AG20443 (cell line): ENCODE data around the gene ZCWPW1.
"Not testable (repeated sequence)": the region's sequence is repeated elsewhere in the genome, so short reads cannot be mapped to it uniquely, and the experiment has no call there.

ENCODE experiments used
- DNase-seq: peaks from one replicate; pipeline ENCODE4 v3.0.0; 2012; ENCODE audit warnings: low spot score, mixed read lengths

ZCWPW1 gene

GRCh38 chr7:100373261-100373831 is 55.2 kb downstream of the ZCWPW1 start, which contains the start of gene PILRA:
TSS of gene PILRA (plus strand) at chr7:100373487. CDS start at chr7:100373657, 170 bp downstream.
- DNase-seq: peak; percentile 71

- no peak for DNase-seq
These were observed 55.8 kb downstream of the ZCWPW1 start for GRCh38 chr7:100372694-100373093.

- DNase-seq: peak; percentile 62
These were observed 56.2 kb downstream of the ZCWPW1 start for GRCh38 chr7:100372256-100372655.

- DNase-seq: no peak
These were observed 56.8 kb downstream of the ZCWPW1 start for GRCh38 chr7:100371561-100372171.

GRCh38 chr7:100370746-100371145 is 57.8 kb downstream of the ZCWPW1 start:
- DNase-seq: no peak

DNA sequence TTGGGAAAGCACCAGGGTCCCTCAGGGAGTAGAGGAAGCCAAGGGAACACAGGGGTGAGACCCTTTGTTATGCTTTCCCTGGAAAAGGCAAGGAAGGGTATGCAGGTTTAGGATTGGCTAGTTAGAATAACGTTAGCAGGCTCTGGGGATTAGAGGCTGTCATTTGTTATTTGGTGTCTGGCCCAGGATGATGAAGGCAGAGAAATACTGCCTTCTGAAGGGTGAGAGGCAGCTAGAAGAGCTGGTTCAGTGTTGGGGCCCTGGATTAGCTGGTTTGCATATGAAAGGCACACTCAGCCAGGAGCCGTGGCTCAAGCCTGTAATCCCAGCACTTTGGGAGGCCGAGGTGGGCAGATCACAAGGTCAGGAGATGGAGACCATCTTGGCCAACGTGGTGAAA is 58.2 kb downstream of the ZCWPW1 start:
- DNase-seq: no peak

DNA sequence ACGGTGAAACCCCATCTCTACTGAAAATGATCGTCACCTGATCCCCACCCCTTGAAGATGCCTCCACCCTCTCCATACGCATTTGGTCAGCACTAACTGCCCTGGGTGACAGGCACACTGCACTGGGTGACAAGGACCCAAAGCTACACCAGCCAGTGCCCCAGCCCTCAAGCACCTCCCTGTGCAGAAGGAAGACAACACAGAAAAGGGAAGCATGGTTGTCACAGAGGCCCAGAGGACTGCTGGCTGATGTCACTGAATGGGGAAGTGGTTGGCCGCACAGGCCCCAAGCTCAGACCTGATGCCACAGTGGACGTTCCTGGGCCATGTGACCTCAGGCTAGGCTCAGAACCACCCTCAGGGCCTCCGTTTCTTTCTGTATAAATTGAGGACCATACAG is 59.4 kb downstream of the ZCWPW1 start:
- DNase-seq: no peak

GRCh38 chr7:100367676-100368613 is 60.6 kb downstream of the ZCWPW1 start:
- DNase-seq: no peak

GRCh38 chr7:100367251-100367620 is 61.3 kb downstream of the ZCWPW1 start:
- no peak for DNase-seq

DNA sequence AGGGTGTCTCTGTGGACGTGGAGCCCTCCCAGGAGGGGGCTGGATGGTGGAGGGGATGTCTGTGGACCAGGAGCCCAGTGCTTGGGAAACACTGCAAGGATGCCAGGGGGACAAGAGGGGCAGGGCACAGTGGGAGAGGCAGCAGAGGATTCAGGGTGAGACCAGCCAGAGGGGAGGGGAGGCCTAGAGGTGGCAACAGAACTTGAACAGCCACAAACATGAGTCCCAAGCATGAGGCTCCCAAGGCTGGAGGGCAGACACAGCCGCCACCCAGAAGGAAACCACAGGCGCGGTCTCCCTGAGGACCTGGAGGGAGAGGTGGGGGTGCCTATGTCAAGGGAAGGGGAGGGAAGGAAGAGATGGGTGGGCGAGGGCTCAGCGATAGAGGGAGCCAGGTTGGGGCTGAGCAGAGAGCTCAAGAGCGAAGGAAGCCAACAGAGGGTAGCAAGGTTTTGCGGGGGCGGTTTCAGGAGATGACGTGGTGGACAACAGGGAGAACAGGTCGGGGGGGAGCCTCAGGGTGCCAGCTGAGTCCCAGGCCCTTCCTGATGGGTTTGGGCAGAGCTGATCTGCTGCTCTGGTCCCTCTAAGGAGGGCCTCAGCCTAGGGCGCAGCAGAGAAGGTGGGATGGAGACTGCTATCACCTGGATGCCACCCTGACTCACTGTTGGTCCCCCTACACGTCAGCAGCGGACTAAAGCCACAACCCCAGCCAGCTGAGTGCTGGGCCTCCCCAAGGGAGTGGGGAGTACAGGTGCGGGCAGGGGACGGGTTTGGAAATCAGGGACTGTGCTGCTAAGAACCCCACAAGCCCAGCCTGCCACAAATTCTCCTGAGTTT is 61.9 kb downstream of the ZCWPW1 start:
- no peak for DNase-seq

DNA sequence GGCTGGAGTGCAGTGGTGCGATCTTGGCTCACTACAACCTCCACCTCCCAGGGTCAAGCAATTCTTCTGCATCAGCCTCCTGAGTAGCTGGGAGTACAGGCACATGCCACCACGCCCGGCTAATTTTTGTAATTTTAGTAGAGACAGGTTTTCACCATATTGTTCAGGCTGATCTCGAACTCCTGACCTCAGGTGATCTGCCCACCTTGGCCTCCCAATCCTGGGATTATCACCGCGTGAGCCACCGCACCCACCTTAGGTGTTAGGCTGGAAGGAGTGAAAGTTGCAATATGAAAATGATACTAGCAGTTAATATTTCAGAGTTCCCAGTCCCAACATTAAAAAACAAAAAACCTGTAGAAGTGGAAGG is 62.5 kb downstream of the ZCWPW1 start:
- not testable (repeated sequence) for DNase-seq

DNA sequence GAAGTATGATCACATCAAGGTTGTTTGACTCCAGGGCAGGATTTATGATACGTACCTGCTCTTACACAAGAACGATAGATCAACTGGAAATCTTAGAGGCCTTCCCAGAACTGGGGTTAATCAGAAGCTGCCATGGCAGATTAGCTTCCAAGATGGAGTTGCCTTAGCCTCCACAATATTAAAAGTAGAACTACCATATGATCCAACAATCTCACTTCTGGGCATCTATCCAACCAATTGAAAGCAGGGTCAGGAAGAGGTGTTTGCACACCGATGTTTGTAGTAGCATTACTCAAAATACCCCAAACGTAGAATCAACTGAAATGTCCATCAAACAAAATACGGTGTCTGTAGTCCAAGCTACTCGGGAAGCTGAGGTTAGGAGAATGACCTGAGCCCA is 64.0 kb downstream of the ZCWPW1 start:
- no peak for DNase-seq

GRCh38 chr7:100363797-100364196 is 64.7 kb downstream of the ZCWPW1 start:
- DNase-seq: not testable (repeated sequence)

- DNase-seq: no peak
These were observed 65.4 kb downstream of the ZCWPW1 start for GRCh38 chr7:100363098-100363497.

GRCh38 chr7:100360135-100360854 is 68.2 kb downstream of the ZCWPW1 start:
- DNase-seq: no peak

DNA sequence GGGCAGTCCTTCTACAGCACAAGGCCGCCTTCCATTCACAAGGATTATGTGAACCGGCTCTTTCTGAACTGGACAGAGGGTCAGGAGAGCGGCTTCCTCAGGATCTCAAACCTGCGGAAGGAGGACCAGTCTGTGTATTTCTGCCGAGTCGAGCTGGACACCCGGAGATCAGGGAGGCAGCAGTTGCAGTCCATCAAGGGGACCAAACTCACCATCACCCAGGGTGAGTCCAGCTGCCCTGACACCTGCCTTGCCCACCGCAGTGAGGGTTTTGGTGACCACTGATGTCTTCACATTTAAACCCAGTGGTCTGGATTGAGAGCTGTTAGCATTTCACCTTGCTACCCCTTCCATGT is 69.7 kb downstream of the ZCWPW1 start:
- DNase-seq: no peak

DNA sequence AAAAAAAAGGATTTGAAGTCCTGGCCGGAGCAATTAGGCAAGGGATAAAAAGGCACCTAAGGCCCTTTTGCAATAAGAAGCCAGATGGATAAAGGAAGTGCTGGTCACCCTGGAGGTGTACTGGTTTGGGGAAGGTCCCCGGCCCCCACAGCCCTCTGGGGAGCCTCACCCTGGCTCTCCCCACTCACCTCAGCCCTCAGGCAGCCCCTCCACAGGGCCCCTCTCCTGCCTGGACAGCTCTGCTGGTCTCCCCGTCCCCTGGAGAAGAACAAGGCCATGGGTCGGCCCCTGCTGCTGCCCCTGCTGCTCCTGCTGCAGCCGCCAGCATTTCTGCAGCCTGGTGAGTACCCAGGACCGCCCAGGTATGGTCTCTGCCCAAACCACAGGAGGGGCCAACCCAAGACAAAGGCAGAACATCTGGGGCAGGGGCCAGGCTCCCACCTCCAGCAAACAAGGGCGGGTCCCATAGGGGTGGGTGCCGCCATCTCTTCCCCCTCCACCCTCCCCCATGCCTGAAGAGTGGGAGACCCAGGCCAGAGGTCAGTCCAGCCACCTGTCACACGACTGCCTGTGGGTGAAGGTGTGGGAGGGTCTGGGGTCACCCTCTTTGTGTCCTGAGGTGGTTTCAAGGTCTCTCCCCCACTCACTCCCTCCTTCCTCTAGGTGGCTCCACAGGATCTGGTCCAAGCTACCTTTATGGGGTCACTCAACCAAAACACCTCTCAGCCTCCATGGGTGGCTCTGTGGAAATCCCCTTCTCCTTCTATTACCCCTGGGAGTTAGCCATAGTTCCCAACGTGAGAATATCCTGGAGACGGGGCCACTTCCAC is 70.3 kb downstream of the ZCWPW1 start, which contains the start of gene PILRB:
Gene PILRB (plus strand): TSS at position 91 of the 830 bp plus-strand sequence. CDS start 186 bp downstream, at position 277.
- DNase-seq: no peak

DNA sequence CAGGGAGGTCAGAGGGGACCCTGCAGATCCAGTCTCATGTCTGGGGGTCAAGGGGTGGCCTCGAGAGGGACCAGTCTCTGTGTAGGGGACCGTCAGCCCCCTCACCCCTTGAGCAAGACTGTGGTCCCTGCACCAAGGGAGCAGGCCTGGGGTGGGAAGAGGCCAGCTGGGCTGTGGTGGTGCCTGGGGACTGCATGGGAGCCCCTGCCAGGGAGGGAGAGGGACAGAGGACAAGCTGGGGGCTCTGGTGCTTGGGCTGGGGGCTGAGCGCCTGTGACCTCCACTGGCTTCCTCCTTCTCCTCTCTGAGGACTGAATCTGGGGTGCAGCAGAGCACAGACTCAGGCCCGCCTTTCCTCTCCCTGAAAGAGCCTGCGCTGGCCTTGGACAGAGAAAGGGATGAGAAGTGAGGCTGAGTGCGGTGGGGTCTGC is 71.4 kb downstream of the ZCWPW1 start:
- DNase-seq: no peak

DNA sequence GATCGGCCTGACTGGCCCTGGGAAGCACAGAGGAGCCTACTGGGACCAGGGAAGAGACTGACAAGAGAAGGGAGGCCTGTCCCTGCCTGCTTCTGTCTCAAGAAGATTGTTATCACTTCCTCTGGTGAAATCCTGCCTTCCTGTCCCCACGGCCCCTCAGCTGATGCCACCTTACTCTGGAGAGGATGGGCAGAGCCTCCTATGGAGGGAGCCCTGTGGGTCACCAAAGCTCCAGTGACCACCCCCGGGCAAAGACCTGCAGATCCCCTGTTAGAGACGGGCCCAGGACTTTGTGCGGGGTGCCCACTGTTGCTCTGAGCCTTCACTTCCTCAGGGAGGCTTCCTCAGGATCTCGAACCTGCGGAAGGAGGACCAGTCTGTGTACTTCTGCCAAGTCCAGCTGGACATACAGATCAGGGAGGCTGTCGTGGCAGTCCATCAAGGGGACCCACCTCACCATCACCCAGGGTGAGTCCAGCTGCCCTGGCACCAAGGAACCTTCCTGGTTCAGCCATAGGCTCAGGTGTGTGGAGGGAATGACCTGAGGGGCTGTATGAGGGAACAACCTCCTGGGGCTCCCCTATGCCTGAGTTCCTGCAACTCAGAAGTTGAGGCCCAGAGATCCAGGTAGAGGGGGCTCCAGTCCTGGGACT is 72.0 kb downstream of the ZCWPW1 start:
- DNase-seq: no peak
